Body of pancreas (tissue), 4 donors: ENCODE results near the gene PTCD1. TPM values are rescaled to one million over a fixed set of nuclear protein-coding genes. Genes with fewer than 3 reads are reported as not detected.
"Not testable (repeated sequence)": the region's sequence is repeated elsewhere in the genome, so short reads cannot be mapped to it uniquely, and the experiment has no call there.

Experiments
- ATAC-seq: fragments of 150-250 bp; one replicate; pipeline ENCODE4 v1.9.1; 2016
- DNase-seq, 4 donors: peaks; one replicate each; pipeline ENCODE4 v3.0.0-alpha.2; 2019
- H3K27ac ChIP-seq, 4 donors: fragments of 200-600 bp; sonication (generic); 1 replicate in 3 of 4; 2 replicates in 1 of 4; pipeline versions ENCODE4 v1.5.1 to v1.6.1; 2016 to 2019; ENCODE audit warnings: mild to moderate bottlenecking in 1 of 4, mixed read lengths in 1 of 4, moderate library complexity in 1 of 4
- H3K27me3 ChIP-seq, 2 donors: fragments of 200-600 bp; sonication (generic); one replicate each; pipeline ENCODE4 v1.6.0; 2016; ENCODE audit warnings: mild to moderate bottlenecking in 1 of 2
- H3K36me3 ChIP-seq, 2 donors: fragments of 200-600 bp; sonication (generic); replicated peaks in 1 of 2; 2 replicates each; pipeline ENCODE4 v1.5.1; 2016; ENCODE audit warnings: low read depth in 2 of 2; ENCODE audit not compliant: insufficient read depth in 1 of 2
- H3K4me1 ChIP-seq: fragments of 200-600 bp; sonication (generic); one replicate; pipeline ENCODE4 v1.6.0; 2016
- H3K4me3 ChIP-seq, 2 donors: fragments of 200-600 bp; sonication (generic); 1 replicate in 1 of 2; 2 replicates in 1 of 2; pipeline ENCODE4 v1.5.1; 2016 to 2019
- H3K9me3 ChIP-seq, 3 donors: fragments of 200-600 bp; sonication (generic); 1 replicate in 2 of 3; 2 replicates in 1 of 3; pipeline ENCODE4 v1.5.1; 2016
- CTCF ChIP-seq, 7 experiments: fragments of 450-650 bp in 4 of 7; fragments of 200-600 bp in 3 of 7; sonication (generic) in 3 of 7; IDR thresholded peaks; one replicate each; pipeline ENCODE4 v1.5.1; 2016 to 2019; ENCODE audit warnings: antibody characterized with exemption in 7 of 7
- POLR2A ChIP-seq, 3 donors: fragments of 450-650 bp; IDR thresholded peaks; one replicate each; pipeline ENCODE4 v1.6.1; 2016; ENCODE audit warnings: antibody characterized with exemption in 3 of 3, mild to moderate bottlenecking in 2 of 3
- WGBS, 2 donors: methylation state at CpG; one replicate each; pipeline ENCODE4 v1.1.5; 2017; 5-methylcytosine and 5-hydroxymethylcytosine counted together
- intact Hi-C: fragments of 100-400 bp; cut with DNase I; formaldehyde crosslinking; loops from one replicate; pipeline ENCODE4 v1.15.1; 2023
- total RNA-seq, 2 donors: library from RNA; depleted of rRNA; stranded (reverse); fragments of >200 nt; gene quantifications; one replicate each; pipeline ENCODE4 v1.1.0, GENCODE V29; 2016

The PTCD1 gene
- total RNA-seq, 2 donors from 2014 or later: 1.6 to 3.4 TPM

GRCh38 chr7:99440195-99440594 is 1.6 kb upstream of the PTCD1 start:
- intact Hi-C loops: no loop called here
- no peaks in the 10 kb centered on the region for H3K9me3 ChIP-seq
- WGBS, 2 donors: 68 to 73% methylated on average over 8 to 9 of the region's 9 CpGs
- H3K36me3 ChIP-seq: no peaks in the 10 kb centered on the region
- H3K27ac ChIP-seq: no peak overlapping the region
- no peaks in the 10 kb centered on the region for H3K27me3 ChIP-seq
- DNase-seq (no peak), ATAC-seq (no peak)
- H3K4me1 ChIP-seq: peaks cover 19% of the 10 kb centered on the region
- TF ChIP-seq POLR2A (IDR thresholded peaks at IDR 0.05) (no peak), CTCF (IDR thresholded peaks at IDR 0.05) (no peak)
- no peak overlapping the region for H3K4me3 ChIP-seq

- 11 to 13% methylated on average over 17 to 20 of the region's 20 CpGs for WGBS, 2 donors
Observed at GRCh38 chr7:99437946-99438572, 539 bp downstream of the PTCD1 start.

GRCh38 chr7:99433158-99433557 is 5.4 kb downstream of the PTCD1 start:
- Histone ChIP-seq H3K4me1 (peaks cover 9% of the 10 kb centered on the region), H3K27me3 (no peaks in the 10 kb centered on the region), H3K27ac (no peak overlapping the region), H3K9me3 (no peaks in the 10 kb centered on the region), H3K4me3 (no peak overlapping the region), H3K36me3 (peaks cover 0 to 12% of the 10 kb centered on the region in 2 donors)
- 82 to 93% methylated on average over 2 to 9 of the region's 9 CpGs for WGBS, 2 donors
- no peak for DNase-seq
- no peak for ATAC-seq
- intact Hi-C loops: no loop called here
- no peak for TF ChIP-seq POLR2A (IDR thresholded peaks at IDR 0.05)
- no peak for TF ChIP-seq CTCF (IDR thresholded peaks at IDR 0.05)

More at GRCh38 chr7:99437946-99438572, 539 bp downstream of the PTCD1 start:
- peaks cover 19% of the 10 kb centered on the region for H3K4me1 ChIP-seq
- intact Hi-C loops: no loop called here
- H3K36me3 ChIP-seq: peaks cover 0 to 2% of the 10 kb centered on the region in 2 donors
- TF ChIP-seq POLR2A (IDR thresholded peaks at IDR 0.05) (no peak), CTCF (IDR thresholded peaks at IDR 0.05) (no peak)
- DNase-seq: no peak
- peak overlapping the region in 3 of 4 donors; percentile 62 to 83 (median 78) for H3K27ac ChIP-seq
- no peaks in the 10 kb centered on the region for H3K9me3 ChIP-seq
- peak; percentile 25 for ATAC-seq
- peak overlapping the region; percentile 54 to 74 for H3K4me3 ChIP-seq
- no peaks in the 10 kb centered on the region for H3K27me3 ChIP-seq

GRCh38 chr7:99431756-99432540 is 6.7 kb downstream of the PTCD1 start:
- H3K4me1 ChIP-seq, H3K27me3 ChIP-seq, H3K27ac ChIP-seq, H3K9me3 ChIP-seq, intact Hi-C loops, DNase-seq, H3K4me3 ChIP-seq, ATAC-seq: not testable (repeated sequence)
- WGBS, 2 donors: 74 to 77% methylated on average over 10 to 13 of the region's 13 CpGs
- peaks cover 0 to 12% of the 10 kb centered on the region in 2 donors for H3K36me3 ChIP-seq

GRCh38 chr7:99429756-99430155 is 8.8 kb downstream of the PTCD1 start:
- intact Hi-C loops: no loop called here
- peaks cover 0 to 12% of the 10 kb centered on the region in 2 donors for H3K36me3 ChIP-seq
- H3K27me3 ChIP-seq: no peaks in the 10 kb centered on the region
- 85% methylated on average over 8 of the region's 8 CpGs; no CpG with 5 or more reads in 1 of the 2 donors for WGBS, 2 donors
- no peaks in the 10 kb centered on the region for H3K9me3 ChIP-seq
- ATAC-seq (no peak), DNase-seq (no peak)
- no peak overlapping the region for H3K4me3 ChIP-seq
- H3K27ac ChIP-seq: no peak overlapping the region
- no peaks in the 10 kb centered on the region for H3K4me1 ChIP-seq
- TF ChIP-seq POLR2A (IDR thresholded peaks at IDR 0.05) (no peak), CTCF (IDR thresholded peaks at IDR 0.05) (no peak)
